Prostate gland (tissue), 2 donors: Measurements from ENCODE around the gene ITPKB.

Experiments used
- CTCF ChIP-seq, 4 experiments: fragments of 200-600 bp in 2 of 4; fragments of 450-650 bp in 2 of 4; sonication (generic) in 2 of 4; IDR thresholded peaks; 1 replicate in 3 of 4; 2 replicates in 1 of 4; pipeline ENCODE4 v1.5.1; 2016 to 2019; ENCODE audit warnings: antibody characterized with exemption in 4 of 4, mild to moderate bottlenecking in 2 of 4, moderate library complexity in 2 of 4
- POLR2A ChIP-seq: fragments of 450-650 bp; IDR thresholded peaks from one replicate; pipeline ENCODE4 v1.6.1; 2016; ENCODE audit warnings: antibody characterized with exemption, mild to moderate bottlenecking
- POLR2AphosphoS5 ChIP-seq: sonication (generic); formaldehyde crosslinking; IDR thresholded peaks from one replicate; pipeline ENCODE4 v1.6.1; 2017; ENCODE audit warnings: antibody characterized with exemption

- TF ChIP-seq CTCF (IDR thresholded peaks at IDR 0.05) (no peak), POLR2A (no peak), POLR2AphosphoS5 (no peak)
Measured at GRCh38 chr1:226606311-226607267, 132.5 kb downstream of the ITPKB start.
